H1 (cell line): ENCODE data around the gene CABLES2. TPM values are rescaled to one million over a fixed set of nuclear protein-coding genes. Genes with fewer than 3 reads are reported as not detected.

Experiments used
- CTCF ChIA-PET: fragments of 300-600 bp; sonication (Branson Sonifier 250); formaldehyde crosslinking; loops from one replicate; lab custom pipeline; 2021; ENCODE audit not compliant: partially characterized antibody; lab: Charles Lee
- POLR2A ChIA-PET: fragments of 300-600 bp; sonication (Branson Sonifier 250); formaldehyde crosslinking; loops from one replicate; lab custom pipeline; 2021; ENCODE audit warnings: inconsistent platforms; ENCODE audit not compliant: partially characterized antibody; lab: Charles Lee
- DNase-seq, 2 experiments: peaks; one replicate each; pipeline versions ENCODE4 v3.0.0 to v3.0.0-alpha.2; 2010 to 2022; ENCODE audit warnings: low spot score in 2 of 2, low read depth in 1 of 2, mixed read lengths in 1 of 2
- FAIRE-seq: peaks from 2 replicates; lab custom pipeline; 2011; peaks lifted over from hg19 to GRCh38; lab: Jason Lieb, UNC
- H2AFZ ChIP-seq: 2 replicates; pipeline ENCODE4 v1.8.1; 2012; ENCODE audit warnings: low read length, inconsistent platforms
- H2AK5ac ChIP-seq: 2 replicates; pipeline ENCODE4 v1.6.1; 2013; ENCODE audit warnings: low read depth, low read length
- H2BK120ac ChIP-seq: replicated peaks from 2 replicates; pipeline ENCODE3; 2013; ENCODE audit warnings: low read depth, low read length, inconsistent platforms
- H2BK12ac ChIP-seq: 2 replicates; pipeline ENCODE4 v1.6.1; 2013; ENCODE audit warnings: low read depth, low read length
- H2BK15ac ChIP-seq: 2 replicates; pipeline ENCODE4 v1.6.1; 2013; ENCODE audit warnings: low read length
- H2BK20ac ChIP-seq: 2 replicates; pipeline ENCODE4 v1.6.1; 2013; ENCODE audit warnings: low read length
- H2BK5ac ChIP-seq: 2 replicates; pipeline ENCODE4 v1.6.1; 2013; ENCODE audit warnings: low read depth, low read length
- H3K14ac ChIP-seq: 2 replicates; pipeline ENCODE4 v1.6.1; 2013; ENCODE audit warnings: inconsistent platforms; ENCODE audit not compliant: insufficient read length
- H3K18ac ChIP-seq: 2 replicates; pipeline ENCODE4 v1.6.1; 2013; ENCODE audit warnings: low read length; ENCODE audit errors: extremely low read depth
- H3K23ac ChIP-seq: 2 replicates; pipeline ENCODE4 v1.6.1; 2013; ENCODE audit warnings: inconsistent platforms; ENCODE audit not compliant: insufficient read length
- H3K23me2 ChIP-seq: 2 replicates; pipeline ENCODE4 v1.6.1; 2013; ENCODE audit warnings: low read depth, low read length
- H3K27ac ChIP-seq: 2 replicates; pipeline ENCODE4 v1.6.1; 2011; ENCODE audit warnings: low read depth, low read length, inconsistent platforms
- H3K27me3 ChIP-seq, 4 experiments: replicated peaks in 1 of 4; 1 replicate in 1 of 4; 2 replicates in 3 of 4; pipeline versions ENCODE4 v1.6.1 to v1.8.1; 2011 to 2013; ENCODE audit warnings: low read length in 3 of 4, mild to moderate bottlenecking in 3 of 4, inconsistent platforms in 2 of 4, mixed read lengths in 2 of 4, moderate library complexity in 1 of 4; ENCODE audit not compliant: control insufficient read depth in 3 of 4, insufficient read depth in 3 of 4; ENCODE audit errors: extremely low read depth in 1 of 4
- H3K36me3 ChIP-seq, 4 experiments: 2 replicates each; pipeline versions ENCODE4 v1.6.1 to v1.8.1; 2011 to 2013; ENCODE audit warnings: mild to moderate bottlenecking in 4 of 4, low read length in 3 of 4, moderate library complexity in 2 of 4, control low read depth in 1 of 4, inconsistent platforms in 1 of 4; ENCODE audit not compliant: insufficient read depth in 4 of 4, control insufficient read depth in 2 of 4
- H3K4ac ChIP-seq: replicated peaks from 2 replicates; pipeline ENCODE3; 2013; ENCODE audit warnings: low read length, low read depth, mixed read lengths, inconsistent platforms; ENCODE audit not compliant: insufficient read length
- H3K4me1 ChIP-seq, 4 experiments: replicated peaks in 1 of 4; 1 replicate in 1 of 4; 2 replicates in 3 of 4; pipeline versions ENCODE4 v1.6.1 to v1.8.1; 2011 to 2013; ENCODE audit warnings: low read length in 3 of 4, inconsistent platforms in 2 of 4, mixed read lengths in 1 of 4; ENCODE audit not compliant: insufficient read depth in 4 of 4, control insufficient read depth in 3 of 4
- H3K4me2 ChIP-seq, 2 experiments: 2 replicates each; pipeline versions ENCODE4 v1.6.1 to v1.8.1; 2011 to 2013; ENCODE audit warnings: low read depth in 2 of 2, low read length in 2 of 2, control low read depth in 1 of 2, inconsistent platforms in 1 of 2, mild to moderate bottlenecking in 1 of 2; ENCODE audit not compliant: insufficient read depth in 1 of 2
- H3K4me3 ChIP-seq, 4 experiments: fragments of 200-600, 300-600 bp in 1 of 4; sonication (generic), shearing (Covaris generic), sonication (Bioruptor Twin) in 1 of 4; 2 replicates each; pipeline versions ENCODE4 v1.5.1 to v1.8.1; 2011 to 2016; ENCODE audit warnings: low read length in 4 of 4, low read depth in 3 of 4, control low read depth in 2 of 4, inconsistent platforms in 2 of 4, mild to moderate bottlenecking in 2 of 4, mixed read lengths in 1 of 4, moderate library complexity in 1 of 4; ENCODE audit not compliant: insufficient read depth in 2 of 4; ENCODE audit errors: extremely low read depth in 1 of 4
- H3K56ac ChIP-seq: replicated peaks from 2 replicates; pipeline ENCODE3; 2013; ENCODE audit warnings: low read depth, mild to moderate bottlenecking, mixed read lengths, low read length, inconsistent platforms; ENCODE audit not compliant: insufficient read length
- H3K79me1 ChIP-seq: 2 replicates; pipeline ENCODE4 v1.6.1; 2013; ENCODE audit warnings: low read depth, low read length, control low read depth
- H3K79me2 ChIP-seq, 2 experiments: 2 replicates each; pipeline versions ENCODE4 v1.6.1 to v1.8.1; 2012 to 2013; ENCODE audit warnings: low read length in 2 of 2, mild to moderate bottlenecking in 2 of 2, inconsistent platforms in 1 of 2; ENCODE audit not compliant: insufficient read depth in 2 of 2, control insufficient read depth in 1 of 2
- H3K9ac ChIP-seq, 4 experiments: replicated peaks in 1 of 4; 1 replicate in 1 of 4; 2 replicates in 3 of 4; pipeline versions ENCODE4 v1.6.1 to v1.8.1; 2011 to 2013; ENCODE audit warnings: low read depth in 3 of 4, low read length in 3 of 4, control low read depth in 2 of 4, mild to moderate bottlenecking in 2 of 4, moderate library complexity in 2 of 4, inconsistent platforms in 1 of 4; ENCODE audit errors: extremely low read depth in 1 of 4
- H3K9me3 ChIP-seq, 2 experiments: 2 replicates each; pipeline versions ENCODE4 v1.6.1 to v1.8.1; 2012 to 2013; ENCODE audit warnings: mild to moderate bottlenecking in 2 of 2, moderate library complexity in 2 of 2, control low read depth in 1 of 2, inconsistent platforms in 1 of 2, low read depth in 1 of 2, low read length in 1 of 2, mixed read lengths in 1 of 2; ENCODE audit not compliant: insufficient read depth in 2 of 2
- H4K20me1 ChIP-seq, 2 experiments: replicated peaks in 1 of 2; 2 replicates each; pipeline versions ENCODE3 to v1.8.1; 2011 to 2013; ENCODE audit warnings: inconsistent platforms in 2 of 2, low read length in 2 of 2, mild to moderate bottlenecking in 1 of 2; ENCODE audit not compliant: insufficient read depth in 2 of 2, control insufficient read depth in 1 of 2
- H4K5ac ChIP-seq: 2 replicates; pipeline ENCODE4 v1.6.1; 2013; ENCODE audit warnings: low read length, low read depth, mixed read lengths, inconsistent platforms; ENCODE audit not compliant: insufficient read length
- H4K8ac ChIP-seq: 2 replicates; pipeline ENCODE4 v1.8.0; 2013; ENCODE audit warnings: mild to moderate bottlenecking, moderate library complexity, low read length, inconsistent platforms; ENCODE audit not compliant: insufficient read depth; ENCODE audit errors: extremely low read depth
- H4K91ac ChIP-seq: replicated peaks from 2 replicates; pipeline ENCODE3; 2013; ENCODE audit warnings: low read length, mixed read lengths, inconsistent platforms; ENCODE audit not compliant: insufficient read length
- BCL11A ChIP-seq, 2 experiments: IDR thresholded peaks; one replicate each; pipeline ENCODE4 v1.6.1; 2011; ENCODE audit warnings: low read depth in 2 of 2, low read length in 2 of 2, mild to moderate bottlenecking in 2 of 2
- CTCF ChIP-seq, 3 experiments: IDR thresholded peaks; 1 replicate in 2 of 3; 2 replicates in 1 of 3; pipeline versions ENCODE4 v1.5.1 to v1.6.1; 2011; ENCODE audit warnings: low read length in 3 of 3, mild to moderate bottlenecking in 3 of 3, inconsistent platforms in 2 of 3, low read depth in 1 of 3, moderate library complexity in 1 of 3; ENCODE audit not compliant: insufficient read depth in 1 of 3; ENCODE audit errors: control extremely low read depth in 1 of 3
- JUN ChIP-seq: IDR thresholded peaks from 2 replicates; pipeline ENCODE4 v1.6.1; 2011; ENCODE audit warnings: low read depth, mild to moderate bottlenecking, improper control_type of control experiment, low read length
- JUND ChIP-seq: IDR thresholded peaks from 2 replicates; pipeline ENCODE4 v1.6.1; 2011; ENCODE audit warnings: mild to moderate bottlenecking, improper control_type of control experiment, low read length
- RAD21 ChIP-seq, 2 experiments: IDR thresholded peaks in 1 of 2; conservative IDR thresholded peaks in 1 of 2; 2 replicates each; pipeline ENCODE4 v1.6.1; 2011; ENCODE audit warnings: low read depth in 2 of 2, low read length in 2 of 2, improper control_type of control experiment in 1 of 2, inconsistent platforms in 1 of 2, mild to moderate bottlenecking in 1 of 2, moderate library complexity in 1 of 2
- SUZ12 ChIP-seq: fragments of 200-600 bp; sonication (generic); IDR thresholded peaks from 2 replicates; pipeline ENCODE4 v1.6.1; 2012; ENCODE audit warnings: mild to moderate bottlenecking, inconsistent platforms, low read length, moderate library complexity, mixed read lengths
- ZNF274 ChIP-seq: IDR thresholded peaks from 2 replicates; pipeline ENCODE4 v1.7.0; 2012; ENCODE audit warnings: low read length, borderline replicate concordance; ENCODE audit errors: extremely low read depth
- WGBS, 2 experiments: shearing (Covaris generic) in 1 of 2; methylation state at CpG; one replicate each; pipeline versions ENCODE4 v1.1.6 to v1.1.7; 2013 to 2015; ENCODE audit warnings: low lambda C conversion rate in 2 of 2, mixed read lengths in 2 of 2, inconsistent platforms in 1 of 2, low coverage in 1 of 2, missing lambda C conversion rate in 1 of 2; ENCODE audit not compliant: insufficient replicate concordance in 2 of 2, insufficient coverage in 1 of 2, insufficient read length in 1 of 2; ENCODE audit errors: extremely low coverage in 1 of 2, missing lambda C conversion rate in 1 of 2; 5-methylcytosine and 5-hydroxymethylcytosine counted together
- polyA plus RNA-seq, 7 experiments: library from polyadenylated mRNA; depleted of rRNA in 3 of 7; stranded (reverse) in 5 of 7; unstranded in 2 of 7; fragments of >200 nt in 5 of 7; fragments of 200-250 nt in 2 of 7; gene quantifications; 1 replicate in 5 of 7; 2 replicates in 1 of 7; 4 replicates in 1 of 7; pipeline versions ENCODE4 v1.2.1 to v1.2.3, GENCODE V29; 2011 to 2013; ENCODE audit warnings: missing spikeins in 2 of 7, mixed read lengths in 2 of 7
- total RNA-seq: library from RNA; stranded (reverse); fragmentation: NEBNext Ultra II Directional; extraction: Animal tissue kit (Norgen Biotek cat#: 25700); gene quantifications from 2 replicates; pipeline ENCODE4 v1.2.1, GENCODE V29; 2021

Gene CABLES2
- total and polyA plus RNA-seq, 2 of the 8 experiments (the other 6 are each of a cell fraction or from before 2014, with no cell fraction given): 8.0 to 8.8 TPM

GRCh38 chr20:62449951-62450691, 43.0 kb upstream of the CABLES2 start:
- Histone ChIP-seq H3K4me1 (peaks cover 0 to 4% (median 0%) of the 10 kb centered on the region in 4 experiments; a peak in 1 of 7 replicates), H3K23me2 (peaks cover 5% of the 10 kb centered on the region; the same call in 1 of the 2 replicates), H3K4ac (no peak overlapping the region), H2BK15ac (no peak overlapping the region), H3K36me3 (no peaks in the 10 kb centered on the region), H2BK20ac (no peak overlapping the region), H3K23ac (no peak overlapping the region), H4K8ac (no peak overlapping the region), H3K18ac (no peak overlapping the region), H4K5ac (no peak overlapping the region), H2AFZ (no peak overlapping the region), H2BK5ac (no peak overlapping the region), H3K4me2 (no peak overlapping the region), H3K56ac (no peak overlapping the region), H4K20me1 (no peaks in the 10 kb centered on the region), H3K79me2 (no peaks in the 10 kb centered on the region), H2BK120ac (no peak overlapping the region), H2AK5ac (no peak overlapping the region), H3K9me3 (no peaks in the 10 kb centered on the region), H3K79me1 (no peaks in the 10 kb centered on the region), H3K9ac (no peak overlapping the region), H3K27me3 (no peaks in the 10 kb centered on the region), H3K4me3 (no peak overlapping the region), H4K91ac (no peak overlapping the region), H2BK12ac (no peak overlapping the region), H3K27ac (no peak overlapping the region), H3K14ac (no peak overlapping the region)
- ChIA-PET CTCF (interaction anchor here (0.7 to 2.6 kb wide), 10 partner anchors 8 to 69 kb away, joined by 3 to 7 read pairs (median 3); partner anchors contain the start of gene RBBP8NL), POLR2A (interaction anchor here (1.2 to 1.5 kb wide), 3 partner anchors 24 to 366 kb away, joined by 3 to 5 read pairs (median 3); no protein-coding TSS in a partner anchor)
- TF ChIP-seq ZNF274 (no peak), SUZ12 (no peak), CTCF (IDR thresholded peaks at IDR 0.05; ENCODE audit: control extremely low read depth in 1 of 3, insufficient read depth in 1 of 3, low read depth in 1 of 3, low read length in 3 of 3) (peak in 1 of 3 experiments; percentile 4; a peak in 1 of 4 replicates), JUN (no peak), BCL11A (IDR thresholded peaks at IDR 0.05; ENCODE audit: low read depth in 2 of 2, low read length in 2 of 2) (no peak), JUND (no peak), RAD21 (IDR thresholded peaks at IDR 0.05 in 1 of 2, conservative IDR thresholded peaks at IDR 0.05 in 1 of 2; ENCODE audit: low read depth in 2 of 2, low read length in 2 of 2) (no peak)
- WGBS, 2 experiments: 86% methylated on average over 23 of the region's 24 CpGs; no CpG with 5 or more reads in 1 of the 2 experiments
- DNase-seq: no peak
- FAIRE-seq: no peak
